ENCODE data around the gene C15orf39.
"Not testable (repeated sequence)": the region's sequence is repeated elsewhere in the genome, so short reads cannot be mapped to it uniquely, and the experiment has no call there.

The C15orf39 gene

GRCh38 chr15:75232826-75233503, 31.3 kb downstream of the C15orf39 start:
- DNase-seq: no peak

DNA sequence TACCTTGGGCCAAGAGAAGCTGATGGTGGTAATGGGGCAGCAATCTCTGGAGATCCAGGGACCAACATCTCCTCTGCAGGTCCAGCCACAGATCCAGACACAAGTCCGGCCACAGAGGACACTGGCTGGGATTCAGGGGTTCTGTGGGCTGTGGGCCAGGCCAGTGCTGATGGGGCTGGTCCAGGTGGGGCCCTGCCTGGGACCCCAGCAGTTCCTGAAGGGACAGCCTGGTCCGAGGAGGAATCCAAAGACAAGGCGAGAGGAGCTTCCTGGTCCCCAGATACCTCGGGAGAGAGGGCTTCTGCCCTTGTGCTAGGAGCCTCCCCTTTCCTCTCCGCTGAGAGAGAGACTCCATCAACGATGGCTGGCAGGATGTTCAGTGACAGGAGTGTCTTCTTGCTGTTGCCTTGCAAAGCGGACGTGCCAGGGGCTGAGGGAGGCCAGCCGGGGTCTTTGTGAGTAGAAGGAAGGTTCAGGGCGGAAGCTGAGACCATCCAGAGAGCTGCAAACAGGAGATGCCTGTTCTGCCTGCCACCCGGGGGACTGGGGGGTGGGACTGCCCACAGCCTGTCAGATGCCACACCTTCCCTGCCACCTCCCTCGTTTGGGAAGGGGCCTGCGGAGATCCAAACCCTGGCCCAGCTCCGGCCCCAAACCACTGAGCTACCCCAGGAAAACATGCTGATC, 32.0 kb downstream of the C15orf39 start:
- DNase-seq: no peak

- no peak for DNase-seq
Measured at GRCh38 chr15:75234191-75234810, 32.6 kb downstream of the C15orf39 start.

DNA sequence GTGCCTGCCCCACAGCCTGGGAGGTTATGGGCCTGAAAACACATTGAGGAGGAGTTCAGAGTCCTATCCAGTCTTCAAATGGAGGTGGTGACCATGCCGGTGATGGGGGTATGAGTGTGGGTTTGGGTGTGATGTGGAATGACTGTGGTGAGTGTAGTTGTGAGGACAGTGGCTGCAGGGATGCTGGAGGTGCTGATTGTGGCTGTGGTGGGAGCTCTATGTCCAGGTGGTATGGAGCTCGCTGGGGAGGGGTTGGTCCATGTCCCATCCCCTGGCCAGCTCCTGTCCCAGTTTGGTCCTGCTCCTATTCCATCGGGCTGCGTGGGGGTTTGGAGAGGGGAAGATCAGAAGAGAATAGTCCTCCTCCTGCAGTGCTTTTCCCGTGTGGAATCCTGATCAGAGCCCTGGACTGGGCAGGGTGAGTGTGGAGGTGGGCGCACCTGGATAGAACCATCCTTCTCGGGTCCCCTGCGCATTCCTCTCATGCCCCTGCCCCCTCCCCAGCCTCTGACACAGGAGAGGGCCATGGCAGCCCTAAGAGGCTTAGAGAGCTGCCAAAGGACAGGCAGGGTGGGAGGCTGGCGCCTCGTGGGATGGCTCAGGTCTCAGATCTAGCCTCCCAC, 33.5 kb downstream of the C15orf39 start:
- no peak for DNase-seq

- DNase-seq: no peak
Measured at GRCh38 chr15:75235760-75236729, 34.4 kb downstream of the C15orf39 start.

DNA sequence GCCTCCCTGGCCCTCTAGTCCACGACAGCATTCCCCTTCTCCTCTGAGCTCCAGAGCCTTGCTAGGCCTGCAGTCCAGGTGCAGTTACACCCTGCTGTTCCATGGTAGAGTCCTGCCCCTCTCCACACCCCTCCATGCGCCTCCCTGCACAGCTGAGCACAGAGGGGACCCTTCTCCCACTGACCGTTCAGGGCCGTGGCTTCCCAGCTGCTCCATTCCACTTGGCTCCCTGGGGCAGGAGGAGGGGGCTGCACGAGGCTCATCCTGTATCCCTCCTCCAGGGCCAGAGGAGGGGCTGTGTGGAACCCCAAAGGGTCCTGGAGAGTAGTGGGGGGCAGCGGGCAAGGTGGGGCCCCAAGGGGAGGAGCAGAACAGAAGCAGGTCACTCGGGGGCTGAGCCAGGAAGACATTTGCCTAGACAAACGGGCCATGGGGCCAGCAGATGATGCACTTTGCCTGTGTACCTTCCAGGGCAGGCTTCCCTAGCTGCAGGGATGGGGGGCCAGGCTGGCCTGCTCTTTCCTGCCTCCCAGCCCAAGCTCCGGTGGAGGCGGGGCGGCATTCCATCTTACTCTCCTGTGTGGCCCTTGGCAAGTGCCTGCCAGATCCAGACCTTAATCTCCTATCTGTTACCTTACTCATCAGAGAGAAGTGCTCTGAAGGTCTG, 35.8 kb downstream of the C15orf39 start:
- no peak for DNase-seq

DNA sequence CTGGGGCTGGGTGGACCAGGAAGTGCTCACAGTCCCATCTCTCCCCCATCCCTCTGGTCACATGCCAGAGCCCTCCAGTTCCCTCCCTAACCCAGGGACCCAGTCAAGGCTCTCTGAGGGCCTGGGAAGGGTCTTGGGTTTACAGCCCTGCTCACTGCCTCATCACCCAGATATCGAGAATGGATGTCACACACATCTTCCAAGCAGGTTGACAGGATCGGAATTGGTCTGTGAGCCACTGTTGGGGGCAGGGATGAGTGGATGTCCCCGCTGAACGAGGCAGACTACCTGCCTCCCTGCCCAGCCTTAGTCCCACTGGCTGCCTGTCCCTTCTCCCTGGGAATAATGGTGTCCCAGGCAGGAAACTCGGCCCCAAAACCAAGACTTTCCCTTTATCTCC, 36.5 kb downstream of the C15orf39 start:
- no peak for DNase-seq

DNA sequence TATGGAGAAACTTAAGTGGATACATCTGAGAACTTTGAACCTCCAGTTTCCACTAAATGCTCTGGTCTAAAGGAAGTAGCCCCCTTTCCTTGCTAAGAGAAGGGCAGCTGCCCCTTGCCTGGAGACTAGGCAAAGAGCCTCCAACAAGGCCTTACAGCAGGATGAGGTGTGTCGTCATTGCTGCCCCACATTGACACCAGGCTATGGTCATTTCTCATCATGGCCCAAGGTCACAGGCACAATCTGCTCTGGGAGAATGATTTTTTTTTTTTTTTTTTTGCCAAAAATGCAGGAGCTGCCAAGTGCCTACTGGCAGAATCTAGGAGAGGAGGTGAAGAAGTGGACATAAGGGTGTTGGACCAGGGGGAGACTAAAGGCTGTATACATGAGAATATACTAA, 44.1 kb downstream of the C15orf39 start:
- not testable (repeated sequence) for DNase-seq

DNA sequence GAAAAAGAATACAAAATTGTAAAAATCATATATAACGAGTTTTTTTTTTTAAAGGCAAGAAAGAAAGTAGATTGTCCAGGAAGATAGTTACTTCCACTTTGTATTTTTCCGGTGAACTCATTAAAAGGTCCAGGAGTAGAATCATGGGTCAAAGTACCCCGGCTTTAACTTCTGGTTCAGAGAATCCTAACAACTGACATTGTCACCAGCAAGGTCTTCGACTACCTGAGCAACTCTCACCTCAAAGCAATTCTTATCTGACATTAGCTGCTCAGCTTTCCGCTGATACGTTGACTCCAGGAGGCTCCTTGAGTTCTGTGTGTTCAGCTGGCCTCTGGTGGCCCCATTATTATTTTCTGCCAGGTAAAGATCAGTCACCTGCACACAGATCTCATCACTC, 47.3 kb downstream of the C15orf39 start:
- DNase-seq: not testable (repeated sequence)

- DNase-seq: no peak
Measured at GRCh38 chr15:75249726-75250125, 48.0 kb downstream of the C15orf39 start.

DNA sequence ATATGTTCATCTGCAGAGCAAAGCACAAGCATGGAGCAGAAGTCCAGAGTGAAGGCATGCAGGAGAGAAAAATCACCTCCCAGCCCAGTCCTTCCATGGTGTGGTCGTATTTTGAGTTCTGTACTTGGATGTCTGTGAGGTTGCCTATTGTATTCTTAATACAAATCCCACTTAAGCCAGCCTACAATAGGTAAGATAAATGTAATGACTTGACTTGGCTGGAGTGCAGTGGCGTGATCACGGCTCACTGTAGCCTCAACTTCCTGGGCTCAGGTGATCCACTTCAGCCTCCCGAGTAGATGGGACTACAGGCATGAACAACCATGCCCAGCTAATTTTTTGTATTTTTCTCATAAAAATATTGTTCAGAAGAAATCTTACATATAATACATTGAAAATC, 49.7 kb downstream of the C15orf39 start:
- DNase-seq: not testable (repeated sequence)

DNA sequence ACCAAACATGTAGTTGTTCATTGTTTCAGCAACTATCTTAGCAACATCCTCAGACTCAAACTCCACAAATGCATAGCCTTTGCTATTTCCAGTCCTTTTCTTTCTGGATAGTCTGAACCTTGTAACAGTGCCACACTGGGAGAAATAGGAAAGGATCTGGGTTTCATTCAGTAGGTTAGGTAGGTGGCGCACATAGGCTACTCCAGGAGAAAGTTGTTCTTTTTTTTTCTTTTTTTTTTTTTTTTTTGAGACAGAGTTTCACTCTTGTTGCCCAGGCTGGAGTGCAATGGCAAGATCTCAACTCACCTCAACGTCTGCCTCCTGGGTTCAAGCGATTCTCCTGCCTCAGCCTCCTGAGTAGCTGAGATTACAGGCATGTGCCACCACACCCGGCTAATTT, 50.6 kb downstream of the C15orf39 start:
- not testable (repeated sequence) for DNase-seq

GRCh38 chr15:75258034-75258433, 56.4 kb downstream of the C15orf39 start, which contains the start of gene GOLGA6C:
TSS of gene GOLGA6C (plus strand) at chr15:75258334. CDS start at chr15:75258599, 265 bp downstream.
- DNase-seq: not testable (repeated sequence)

- DNase-seq: not testable (repeated sequence)
Measured at GRCh38 chr15:75258620-75259343, 57.1 kb downstream of the C15orf39 start.

DNA sequence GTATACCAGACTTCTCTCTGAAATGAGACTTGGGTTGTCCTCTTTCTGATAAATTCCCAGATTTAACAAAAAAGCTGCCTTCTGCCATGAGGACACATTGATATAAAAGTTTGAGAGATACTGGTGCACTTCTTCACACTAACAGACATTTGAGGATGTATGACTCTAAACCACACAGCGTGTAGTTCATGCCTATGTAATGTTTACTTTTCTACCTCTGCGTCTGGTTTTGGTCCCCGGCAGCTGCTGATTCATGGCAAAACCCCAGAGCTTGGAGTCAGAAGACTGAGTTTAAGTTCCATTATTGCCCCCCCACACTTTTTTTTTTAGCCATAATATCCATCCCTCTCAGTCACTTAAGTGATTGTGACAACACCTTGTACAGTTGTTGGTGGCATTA, 58.2 kb downstream of the C15orf39 start:
- not testable (repeated sequence) for DNase-seq
